ENCODE data around the gene USP31. TPM values are rescaled to one million over a fixed set of nuclear protein-coding genes. Genes with fewer than 3 reads are reported as not detected.

USP31 gene
- polyA plus RNA-seq, 2 of the 4 experiments (the other 2 are of a cell fraction): 8.3 to 18.0 TPM

DNA sequence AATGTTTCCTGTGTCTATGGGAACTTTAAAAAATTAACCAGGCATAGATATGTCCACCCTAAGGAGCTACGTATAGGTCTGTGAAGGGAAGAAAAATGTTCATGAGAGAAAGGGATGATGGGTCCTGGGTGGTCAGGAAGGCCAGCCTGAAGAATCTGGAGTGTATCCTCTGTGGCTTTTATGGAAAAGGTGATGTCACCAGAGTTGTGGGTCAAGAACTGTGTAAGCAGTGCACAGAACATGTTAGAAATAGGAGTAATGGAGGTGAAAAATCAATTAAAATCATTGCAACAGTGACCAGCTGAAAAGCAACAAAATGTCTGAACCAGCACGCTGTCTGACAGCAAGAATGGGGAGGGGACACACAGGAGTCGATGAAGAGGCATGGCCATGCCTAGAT is 68.5 kb downstream of the USP31 start:
- H3K4me3 ChIP-seq: no peak overlapping the region
- ATAC-seq (no peak), FAIRE-seq (no peak), DNase-seq (ENCODE audit: low read depth in 1 of 2, low spot score in 1 of 2) (no peak)
- ChIA-PET CTCF (interaction anchor here (1.5 to 2.3 kb wide), 2 partner anchors 9 to 64 kb away, joined by 4 to 11 read pairs; no protein-coding TSS in a partner anchor), POLR2A (no interaction called here)
- H3K4me2 ChIP-seq: peak overlapping the region; percentile 58
- no peaks in the 10 kb centered on the region for H3K9me3 ChIP-seq
- 93% methylated on average over 3 of the region's 3 CpGs for WGBS (ENCODE audit: missing lambda C conversion rate)
- peaks cover 62% of the 10 kb centered on the region for H3K4me1 ChIP-seq
- H3K27ac ChIP-seq: peak overlapping the region; percentile 86 to 89
- TF ChIP-seq HOXB5 (CRISPR knock-in tag; IDR thresholded peaks at IDR 0.05) (no peak), EP300 (IDR thresholded peaks at IDR 0.05) (no peak)

DNA sequence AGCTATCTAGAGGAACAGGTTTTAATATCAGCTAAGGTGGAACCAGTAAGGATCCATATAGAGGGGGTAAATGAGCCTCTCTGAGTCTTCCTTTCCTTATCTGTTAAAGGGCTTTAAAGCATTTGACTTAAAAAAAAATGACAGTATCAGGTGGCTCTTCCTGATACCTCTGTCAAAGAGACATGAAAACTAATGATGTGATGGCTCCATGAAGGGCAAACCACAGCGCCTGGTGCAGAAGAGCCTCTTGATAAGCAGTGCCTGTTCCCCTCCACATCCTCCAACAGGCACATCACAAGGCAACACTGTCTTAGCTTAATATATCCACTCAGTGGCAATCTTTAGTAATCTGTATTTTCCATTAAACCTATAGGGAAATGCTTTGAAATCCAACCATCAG is 68.9 kb downstream of the USP31 start:
- H3K27ac ChIP-seq: peak overlapping the region; percentile 86 to 89
- WGBS (ENCODE audit: missing lambda C conversion rate): 82% methylated on average over 1 of the region's 1 CpG
- POLR2A ChIA-PET: no interaction called here

DNA sequence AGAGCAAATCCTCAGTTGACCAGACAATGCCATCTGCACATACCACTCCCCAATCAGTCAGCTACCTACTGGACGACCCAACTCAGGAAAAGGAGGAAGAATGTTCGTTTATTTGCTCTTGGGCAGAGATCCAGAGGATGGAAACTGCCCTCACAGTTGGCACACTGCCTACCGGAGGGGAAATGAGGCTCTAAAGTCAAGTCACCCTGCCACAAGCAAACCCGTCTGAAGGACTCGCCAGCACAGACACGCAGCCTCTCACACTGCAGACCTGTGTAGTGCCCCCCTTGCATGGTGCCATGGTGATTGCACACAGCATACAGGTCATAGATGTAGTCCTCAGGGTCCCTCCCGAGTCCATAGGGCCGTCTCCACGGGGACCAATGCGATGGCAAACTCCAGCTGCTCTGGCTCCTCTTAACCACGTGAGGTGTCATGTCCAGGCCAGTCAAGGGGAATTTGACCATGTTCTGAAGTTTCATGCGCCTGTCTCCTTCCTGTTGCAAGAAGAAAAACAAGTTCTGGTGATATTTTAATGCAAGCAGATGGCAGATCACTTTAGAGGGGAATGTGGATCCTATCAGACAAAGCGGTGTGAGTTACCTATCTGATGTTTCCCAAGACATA is 69.5 kb downstream of the USP31 start:
- H3K9me3 ChIP-seq: no peaks in the 10 kb centered on the region
- DNase-seq (ENCODE audit: low read depth in 1 of 2, low spot score in 1 of 2): peak in 1 of 2 experiments; percentile 82
- ChIA-PET CTCF (interaction anchor here (0.6 kb wide), 1 partner anchor 8 kb away, joined by 4 read pairs; no protein-coding TSS in a partner anchor), POLR2A (no interaction called here)
- H3K4me2 ChIP-seq: peak overlapping the region; percentile 58
- no peak overlapping the region for H3K4me3 ChIP-seq
- H3K27ac ChIP-seq: peak overlapping the region; percentile 86 to 89
- ATAC-seq: peak; percentile 25 to 65; a peak in 4 of 6 replicates
- no peak for FAIRE-seq
- H3K4me1 ChIP-seq: peaks cover 60% of the 10 kb centered on the region
- WGBS (ENCODE audit: missing lambda C conversion rate): 50% methylated on average over 13 of the region's 13 CpGs
- TF ChIP-seq ZFP36 (IDR thresholded peaks at IDR 0.05; ENCODE audit: borderline replicate concordance, partially characterized antibody) (no peak), MAFK (IDR thresholded peaks at IDR 0.05; ENCODE audit: partially characterized antibody) (no peak), KDM1A (IDR thresholded peaks at IDR 0.05; ENCODE audit: low read depth) (no peak), RFX5 (IDR thresholded peaks at IDR 0.05) (no peak), JUN (IDR thresholded peaks at IDR 0.05) (peak in 1 of 2 experiments; percentile 38; a peak in 1 of 5 replicates), HOXB13 (CRISPR knock-in tag; IDR thresholded peaks at IDR 0.05; ENCODE audit: low read depth) (no peak), EP300 (IDR thresholded peaks at IDR 0.05) (peak; percentile 49 to 50; a peak in 2 of 5 replicates), CBX2 (IDR thresholded peaks at IDR 0.05; ENCODE audit: borderline replicate concordance, low read depth) (no peak), MYC (IDR thresholded peaks at IDR 0.05; ENCODE audit: borderline replicate concordance, low read length) (no peak), GATA3 (IDR thresholded peaks at IDR 0.05; ENCODE audit: borderline replicate concordance) (peak; percentile 49; the same call in 1 of the 2 replicates), FOSL2 (IDR thresholded peaks at IDR 0.05) (0 out of 2 replicates have a peak, but pooled peaks have one; percentile 17), FOSL2 (CRISPR knock-in tag; IDR thresholded peaks at IDR 0.05) (no peak), ESRRA (IDR thresholded peaks at IDR 0.05; ENCODE audit: borderline replicate concordance, low read length) (no peak), SMC3 (IDR thresholded peaks at IDR 0.05) (no peak)
- TF ChIP-seq, protein P1, sequence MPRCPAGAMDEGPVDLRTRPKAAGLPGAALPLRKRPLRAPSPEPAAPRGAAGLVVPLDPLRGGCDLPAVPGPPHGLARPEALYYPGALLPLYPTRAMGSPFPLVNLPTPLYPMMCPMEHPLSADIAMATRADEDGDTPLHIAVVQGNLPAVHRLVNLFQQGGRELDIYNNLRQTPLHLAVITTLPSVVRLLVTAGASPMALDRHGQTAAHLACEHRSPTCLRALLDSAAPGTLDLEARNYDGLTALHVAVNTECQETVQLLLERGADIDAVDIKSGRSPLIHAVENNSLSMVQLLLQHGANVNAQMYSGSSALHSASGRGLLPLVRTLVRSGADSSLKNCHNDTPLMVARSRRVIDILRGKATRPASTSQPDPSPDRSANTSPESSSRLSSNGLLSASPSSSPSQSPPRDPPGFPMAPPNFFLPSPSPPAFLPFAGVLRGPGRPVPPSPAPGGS (IDR thresholded peaks at IDR 0.05): 0 out of 3 replicates have a peak, but pooled peaks have one; percentile 25
- TF ChIP-seq, protein P2, sequence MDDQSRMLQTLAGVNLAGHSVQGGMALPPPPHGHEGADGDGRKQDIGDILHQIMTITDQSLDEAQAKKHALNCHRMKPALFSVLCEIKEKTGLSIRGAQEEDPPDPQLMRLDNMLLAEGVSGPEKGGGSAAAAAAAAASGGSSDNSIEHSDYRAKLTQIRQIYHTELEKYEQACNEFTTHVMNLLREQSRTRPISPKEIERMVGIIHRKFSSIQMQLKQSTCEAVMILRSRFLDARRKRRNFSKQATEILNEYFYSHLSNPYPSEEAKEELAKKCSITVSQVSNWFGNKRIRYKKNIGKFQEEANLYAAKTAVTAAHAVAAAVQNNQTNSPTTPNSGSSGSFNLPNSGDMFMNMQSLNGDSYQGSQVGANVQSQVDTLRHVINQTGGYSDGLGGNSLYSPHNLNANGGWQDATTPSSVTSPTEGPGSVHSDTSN (IDR thresholded peaks at IDR 0.05): no peak

More for the DNA sequence above, 68.9 kb downstream of the USP31 start:
- no peak for DNase-seq (ENCODE audit: low read depth in 1 of 2, low spot score in 1 of 2)
- CTCF ChIA-PET: interaction anchor here (0.6 kb wide), 1 partner anchor 9 kb away, joined by 4 read pairs; no protein-coding TSS in a partner anchor
- TF ChIP-seq JUNB (IDR thresholded peaks at IDR 0.05) (no peak), CHD2 (IDR thresholded peaks at IDR 0.05; ENCODE audit: low read length, partially characterized antibody) (no peak), RAD21 (conservative IDR thresholded peaks at IDR 0.05 in 1 of 2, IDR thresholded peaks at IDR 0.05 in 1 of 2) (no peak), NFE2L2 (conservative IDR thresholded peaks at IDR 0.05; ENCODE audit: low read length) (no peak), HOXB5 (CRISPR knock-in tag; IDR thresholded peaks at IDR 0.05) (no peak), MAZ (IDR thresholded peaks at IDR 0.05; ENCODE audit: borderline replicate concordance, low read depth, low read length) (no peak), EHF (CRISPR knock-in tag; IDR thresholded peaks at IDR 0.05) (no peak)
- TF ChIP-seq, protein P2 (IDR thresholded peaks at IDR 0.05): no peak
- TF ChIP-seq, protein P3, sequence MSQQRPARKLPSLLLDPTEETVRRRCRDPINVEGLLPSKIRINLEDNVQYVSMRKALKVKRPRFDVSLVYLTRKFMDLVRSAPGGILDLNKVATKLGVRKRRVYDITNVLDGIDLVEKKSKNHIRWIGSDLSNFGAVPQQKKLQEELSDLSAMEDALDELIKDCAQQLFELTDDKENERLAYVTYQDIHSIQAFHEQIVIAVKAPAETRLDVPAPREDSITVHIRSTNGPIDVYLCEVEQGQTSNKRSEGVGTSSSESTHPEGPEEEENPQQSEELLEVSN (IDR thresholded peaks at IDR 0.05; ENCODE audit: borderline replicate concordance, low read depth): no peak
- H3K9me3 ChIP-seq: no peaks in the 10 kb centered on the region
- peaks cover 60% of the 10 kb centered on the region for H3K4me1 ChIP-seq
- no peak for FAIRE-seq
- no peak for ATAC-seq
- peak overlapping the region; percentile 58 for H3K4me2 ChIP-seq
- H3K4me3 ChIP-seq: no peak overlapping the region

Measured in A549 (cell line).